A549 (cell line): ENCODE measurements around the gene SCNN1A.

Experiments used
- KDM5A ChIP-seq: fragments of 200-600 bp; sonication (generic); IDR thresholded peaks from 2 replicates; pipeline ENCODE4 v1.6.1; 2016; ENCODE audit warnings: antibody characterized with exemption, mild to moderate bottlenecking
- POLR2A ChIP-seq: IDR thresholded peaks from 2 replicates; pipeline ENCODE4 v1.6.1; 2012; ENCODE audit warnings: mild to moderate bottlenecking, low read length
- RAD21 ChIP-seq, 2 experiments: fragments of >200 bp in 1 of 2; sonication (Bioruptor Twin) in 1 of 2; formaldehyde crosslinking in 1 of 2; IDR thresholded peaks in 1 of 2; conservative IDR thresholded peaks in 1 of 2; 2 replicates in 1 of 2; 3 replicates in 1 of 2; pipeline ENCODE4 v1.6.1; 2012 to 2018; ENCODE audit warnings: inconsistent platforms in 1 of 2
- SMC3 ChIP-seq: fragments of >200 bp; sonication (Bioruptor Twin); formaldehyde crosslinking; IDR thresholded peaks from 3 replicates; pipeline ENCODE4 v1.6.1; 2018; ENCODE audit warnings: inconsistent platforms
- TF ChIP-seq, protein P1 (sequence below): fragments of >200 bp; sonication (Bioruptor Twin); formaldehyde crosslinking; IDR thresholded peaks from 3 replicates; pipeline ENCODE4 v1.5.1; 2016

DNA sequence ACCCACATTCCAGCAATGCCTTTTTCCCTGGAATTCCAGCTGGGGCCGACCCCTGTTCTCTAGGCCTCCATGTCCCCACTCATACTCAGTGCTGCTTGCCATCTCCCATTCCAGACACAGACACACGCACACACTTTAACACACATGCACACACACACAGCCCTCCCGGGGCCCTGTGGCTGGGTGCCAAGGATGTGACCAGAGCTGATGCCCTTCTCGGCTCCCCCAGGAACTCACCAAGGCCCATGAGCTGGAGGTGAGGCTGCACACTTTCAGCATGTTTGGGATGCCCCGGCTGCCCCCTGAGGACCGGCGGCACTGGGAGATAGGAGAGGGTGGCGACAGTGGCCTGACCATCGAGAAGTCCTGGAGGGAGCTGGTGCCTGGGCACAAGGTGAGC, 60.6 kb downstream of the SCNN1A start:
- TF ChIP-seq, protein P1, sequence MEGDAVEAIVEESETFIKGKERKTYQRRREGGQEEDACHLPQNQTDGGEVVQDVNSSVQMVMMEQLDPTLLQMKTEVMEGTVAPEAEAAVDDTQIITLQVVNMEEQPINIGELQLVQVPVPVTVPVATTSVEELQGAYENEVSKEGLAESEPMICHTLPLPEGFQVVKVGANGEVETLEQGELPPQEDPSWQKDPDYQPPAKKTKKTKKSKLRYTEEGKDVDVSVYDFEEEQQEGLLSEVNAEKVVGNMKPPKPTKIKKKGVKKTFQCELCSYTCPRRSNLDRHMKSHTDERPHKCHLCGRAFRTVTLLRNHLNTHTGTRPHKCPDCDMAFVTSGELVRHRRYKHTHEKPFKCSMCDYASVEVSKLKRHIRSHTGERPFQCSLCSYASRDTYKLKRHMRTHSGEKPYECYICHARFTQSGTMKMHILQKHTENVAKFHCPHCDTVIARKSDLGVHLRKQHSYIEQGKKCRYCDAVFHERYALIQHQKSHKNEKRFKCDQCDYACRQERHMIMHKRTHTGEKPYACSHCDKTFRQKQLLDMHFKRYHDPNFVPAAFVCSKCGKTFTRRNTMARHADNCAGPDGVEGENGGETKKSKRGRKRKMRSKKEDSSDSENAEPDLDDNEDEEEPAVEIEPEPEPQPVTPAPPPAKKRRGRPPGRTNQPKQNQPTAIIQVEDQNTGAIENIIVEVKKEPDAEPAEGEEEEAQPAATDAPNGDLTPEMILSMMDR, result no peak
- TF ChIP-seq SMC3, result no peak
- no peak for TF ChIP-seq RAD21 (conservative IDR thresholded peaks at IDR 0.05 in 1 of 2, IDR thresholded peaks at IDR 0.05 in 1 of 2)
- TF ChIP-seq KDM5A, result no peak
- TF ChIP-seq POLR2A, result no peak
